Measurements from ENCODE around the gene TMTC2. TPM values are rescaled to one million over a fixed set of nuclear protein-coding genes. Genes with fewer than 3 reads are reported as not detected.

The TMTC2 gene
- total RNA-seq, 1 experiment from 2014 or later, result 1.7 TPM

DNA sequence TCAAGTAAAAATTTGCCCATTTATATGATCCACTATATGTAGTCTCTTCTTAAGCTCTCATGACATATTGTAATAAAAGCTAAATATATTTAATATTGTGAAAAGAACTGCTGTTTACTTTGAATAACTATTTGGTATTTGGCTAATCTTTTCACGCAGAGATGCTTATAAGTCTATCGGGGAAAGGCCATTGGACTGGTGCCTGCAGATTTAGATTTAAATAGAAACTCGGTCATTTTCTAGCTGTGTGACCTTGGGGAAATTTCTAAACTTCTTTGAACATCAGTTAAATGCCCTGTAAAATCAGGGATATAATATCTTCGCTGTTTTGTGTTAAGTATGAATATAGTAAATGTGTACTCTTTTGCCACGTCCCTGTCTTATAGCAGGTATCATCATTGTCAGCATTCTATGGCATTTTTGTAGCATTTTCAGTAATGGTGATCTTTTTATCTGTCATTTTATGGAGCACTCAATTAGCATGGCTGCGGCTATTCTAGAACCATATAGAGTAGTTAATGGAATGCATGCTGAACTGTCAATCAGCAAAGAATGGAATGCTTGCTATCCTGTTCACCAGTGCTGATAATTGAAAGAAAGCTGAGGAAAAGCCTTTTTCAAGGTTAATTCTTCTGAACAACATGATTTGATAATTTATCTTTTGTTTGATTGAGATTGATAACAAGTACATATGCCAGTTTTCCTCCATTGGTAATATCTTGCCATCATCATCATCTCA, 181.2 kb downstream of the TMTC2 start:
- H3K9me3 Mint-ChIP-seq (ENCODE audit: unreplicated experiment), result no peaks in the 10 kb centered on the region

GRCh38 chr12:82870771-82871377, 184.2 kb downstream of the TMTC2 start:
- Mint-ChIP-seq H3K27me3 (ENCODE audit: insufficient read depth, unreplicated experiment) (no peaks in the 10 kb centered on the region), H3K9me3 (ENCODE audit: unreplicated experiment) (no peaks in the 10 kb centered on the region), H3K4me1 (ENCODE audit: insufficient read depth, unreplicated experiment) (no peaks in the 10 kb centered on the region), H3K4me3 (ENCODE audit: unreplicated experiment) (no peak overlapping the region), H3K36me3 (ENCODE audit: insufficient read depth, unreplicated experiment) (no peaks in the 10 kb centered on the region), H3K27ac (ENCODE audit: low read depth, unreplicated experiment) (no peak overlapping the region)
- POLR2A ChIA-PET, result interaction anchor here (0.7 to 1.1 kb wide), 2 partner anchors 15 to 272 kb away, joined by 3 to 4 read pairs; no protein-coding TSS in a partner anchor
- no TSS peak for BruUV-seq (replicated peaks)
- no peak for DNase-seq (ENCODE audit: unreplicated experiment)
- intact Hi-C loops (cut with micrococcal nuclease), result no loop called here
- CTCF ChIA-PET, result interaction anchor here (0.5 to 0.7 kb wide), 4 partner anchors 32 to 1150 kb away, joined by 3 read pairs; no protein-coding TSS in a partner anchor
- TF ChIP-seq, protein P1, sequence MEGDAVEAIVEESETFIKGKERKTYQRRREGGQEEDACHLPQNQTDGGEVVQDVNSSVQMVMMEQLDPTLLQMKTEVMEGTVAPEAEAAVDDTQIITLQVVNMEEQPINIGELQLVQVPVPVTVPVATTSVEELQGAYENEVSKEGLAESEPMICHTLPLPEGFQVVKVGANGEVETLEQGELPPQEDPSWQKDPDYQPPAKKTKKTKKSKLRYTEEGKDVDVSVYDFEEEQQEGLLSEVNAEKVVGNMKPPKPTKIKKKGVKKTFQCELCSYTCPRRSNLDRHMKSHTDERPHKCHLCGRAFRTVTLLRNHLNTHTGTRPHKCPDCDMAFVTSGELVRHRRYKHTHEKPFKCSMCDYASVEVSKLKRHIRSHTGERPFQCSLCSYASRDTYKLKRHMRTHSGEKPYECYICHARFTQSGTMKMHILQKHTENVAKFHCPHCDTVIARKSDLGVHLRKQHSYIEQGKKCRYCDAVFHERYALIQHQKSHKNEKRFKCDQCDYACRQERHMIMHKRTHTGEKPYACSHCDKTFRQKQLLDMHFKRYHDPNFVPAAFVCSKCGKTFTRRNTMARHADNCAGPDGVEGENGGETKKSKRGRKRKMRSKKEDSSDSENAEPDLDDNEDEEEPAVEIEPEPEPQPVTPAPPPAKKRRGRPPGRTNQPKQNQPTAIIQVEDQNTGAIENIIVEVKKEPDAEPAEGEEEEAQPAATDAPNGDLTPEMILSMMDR (IDR thresholded peaks at IDR 0.05; ENCODE audit: unreplicated experiment), result no peak

More for the DNA sequence above, 181.2 kb downstream of the TMTC2 start:
- DNase-seq (ENCODE audit: unreplicated experiment), result no peak
- H3K4me1 Mint-ChIP-seq (ENCODE audit: insufficient read depth, unreplicated experiment), result no peaks in the 10 kb centered on the region
- no peak overlapping the region for H3K27ac Mint-ChIP-seq (ENCODE audit: low read depth, unreplicated experiment)
- H3K4me3 Mint-ChIP-seq (ENCODE audit: unreplicated experiment), result no peak overlapping the region
- TF ChIP-seq, protein P1 (IDR thresholded peaks at IDR 0.05; ENCODE audit: unreplicated experiment), result no peak
- ChIA-PET CTCF (interaction anchor here (0.8 to 0.9 kb wide), 2 partner anchors 28 to 1095 kb away, joined by 3 to 5 read pairs; no protein-coding TSS in a partner anchor), POLR2A (no interaction called here)
- no TSS peak for BruUV-seq (replicated peaks)
- intact Hi-C loops (cut with micrococcal nuclease), result no loop called here
- H3K27me3 Mint-ChIP-seq (ENCODE audit: insufficient read depth, unreplicated experiment), result no peaks in the 10 kb centered on the region
- no peaks in the 10 kb centered on the region for H3K36me3 Mint-ChIP-seq (ENCODE audit: insufficient read depth, unreplicated experiment)

DNA sequence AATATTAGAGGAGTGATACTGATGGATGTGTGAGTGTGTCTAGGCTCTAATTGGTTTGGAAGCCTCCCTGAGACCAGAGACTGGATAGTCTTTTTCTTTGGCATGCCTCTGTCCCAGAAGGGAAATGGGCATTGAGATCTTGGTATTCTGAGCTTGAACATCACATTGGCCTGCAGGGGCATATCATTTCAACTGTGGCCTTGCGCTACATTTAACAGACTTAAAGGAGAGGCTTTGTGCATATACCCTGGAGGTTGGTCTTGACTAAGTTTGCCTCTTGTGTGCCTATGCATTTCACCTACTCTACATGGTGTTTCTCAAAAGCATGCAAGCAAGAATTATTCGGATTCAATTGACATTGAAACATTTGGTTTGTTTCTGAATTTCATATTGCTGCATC, 185.4 kb downstream of the TMTC2 start:
- ChIA-PET CTCF (interaction anchor here (0.6 kb wide), 1 partner anchor 11 kb away, joined by 3 read pairs; no protein-coding TSS in a partner anchor), POLR2A (no interaction called here)
- Mint-ChIP-seq H3K4me3 (ENCODE audit: unreplicated experiment) (no peak overlapping the region), H3K27ac (ENCODE audit: low read depth, unreplicated experiment) (no peak overlapping the region), H3K4me1 (ENCODE audit: insufficient read depth, unreplicated experiment) (no peaks in the 10 kb centered on the region), H3K9me3 (ENCODE audit: unreplicated experiment) (no peaks in the 10 kb centered on the region), H3K36me3 (ENCODE audit: insufficient read depth, unreplicated experiment) (no peaks in the 10 kb centered on the region), H3K27me3 (ENCODE audit: insufficient read depth, unreplicated experiment) (no peaks in the 10 kb centered on the region)
- TF ChIP-seq, protein P1 (IDR thresholded peaks at IDR 0.05; ENCODE audit: unreplicated experiment), result no peak
- DNase-seq (ENCODE audit: unreplicated experiment), result no peak
- BruUV-seq (replicated peaks), result no TSS peak
- intact Hi-C loops (cut with micrococcal nuclease), result no loop called here

DNA sequence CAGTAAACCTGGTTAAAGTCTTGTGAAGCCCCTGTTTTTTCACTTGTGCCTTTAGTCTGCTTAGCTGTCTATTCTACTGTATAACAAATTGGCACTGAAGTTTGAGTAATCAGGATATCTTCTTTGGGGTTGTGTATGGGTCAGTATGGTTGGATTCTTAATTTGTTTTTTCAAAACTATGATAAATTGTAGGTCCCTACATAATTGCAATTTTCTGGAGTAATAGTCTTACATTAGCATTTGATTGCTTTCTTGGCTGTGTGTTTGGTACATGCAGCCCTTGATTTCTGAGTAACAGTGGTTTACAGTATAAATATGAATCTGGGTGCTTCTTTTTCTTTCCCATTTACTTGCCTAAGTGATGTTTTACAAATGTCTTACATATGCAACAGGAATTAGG, 186.6 kb downstream of the TMTC2 start:
- ChIA-PET CTCF (no interaction called here), POLR2A (interaction anchor here (0.6 kb wide), 1 partner anchor 1256 kb away, joined by 3 read pairs; no protein-coding TSS in a partner anchor)
- TF ChIP-seq, protein P1 (IDR thresholded peaks at IDR 0.05; ENCODE audit: unreplicated experiment), result no peak
- Mint-ChIP-seq H3K27me3 (ENCODE audit: insufficient read depth, unreplicated experiment) (no peaks in the 10 kb centered on the region), H3K27ac (ENCODE audit: low read depth, unreplicated experiment) (no peak overlapping the region), H3K4me1 (ENCODE audit: insufficient read depth, unreplicated experiment) (no peaks in the 10 kb centered on the region), H3K36me3 (ENCODE audit: insufficient read depth, unreplicated experiment) (no peaks in the 10 kb centered on the region), H3K9me3 (ENCODE audit: unreplicated experiment) (no peaks in the 10 kb centered on the region), H3K4me3 (ENCODE audit: unreplicated experiment) (no peak overlapping the region)
- intact Hi-C loops (cut with micrococcal nuclease), result no loop called here
- DNase-seq (ENCODE audit: unreplicated experiment), result no peak
- no TSS peak for BruUV-seq (replicated peaks)
